Measurements from ENCODE around the gene SPOPL. TPM values are rescaled to one million over a fixed set of nuclear protein-coding genes. Genes with fewer than 3 reads are reported as not detected.

The SPOPL gene
- total and polyA plus RNA-seq, 9 of the 15 experiments (the other 6 are each of a cell fraction or from before 2014, with no cell fraction given), result 0.53 to 6.1 (median 4.1) TPM

- TF ChIP-seq CHD7 (IDR thresholded peaks at IDR 0.05; ENCODE audit: low read depth, low read length) (no peak), MAFK (IDR thresholded peaks at IDR 0.05; ENCODE audit: low read length) (peak; percentile 16; the same call in 1 of the 2 replicates), ZNF146 (CRISPR knock-in tag; IDR thresholded peaks at IDR 0.05; ENCODE audit: unreplicated experiment) (no peak), SMAD1 (IDR thresholded peaks at IDR 0.05; ENCODE audit: low read depth, low read length, partially characterized antibody) (no peak), WHSC1 (IDR thresholded peaks at IDR 0.05; ENCODE audit: low read length) (no peak), KLF10 (CRISPR knock-in tag; IDR thresholded peaks at IDR 0.05) (no peak)
These were observed 52.6 kb downstream of the SPOPL start (continued) for GRCh38 chr2:138554123-138554522.
